ENCODE results near the gene CRELD2. TPM values are rescaled to one million over a fixed set of nuclear protein-coding genes. Genes with fewer than 3 reads are reported as not detected.
A peak's percentile ranks its signal among the peaks of the same experiment; 100 is the strongest.

Gene CRELD2
- total RNA-seq, 2 donors from 2014 or later, result 55.1 to 70.1 TPM

DNA sequence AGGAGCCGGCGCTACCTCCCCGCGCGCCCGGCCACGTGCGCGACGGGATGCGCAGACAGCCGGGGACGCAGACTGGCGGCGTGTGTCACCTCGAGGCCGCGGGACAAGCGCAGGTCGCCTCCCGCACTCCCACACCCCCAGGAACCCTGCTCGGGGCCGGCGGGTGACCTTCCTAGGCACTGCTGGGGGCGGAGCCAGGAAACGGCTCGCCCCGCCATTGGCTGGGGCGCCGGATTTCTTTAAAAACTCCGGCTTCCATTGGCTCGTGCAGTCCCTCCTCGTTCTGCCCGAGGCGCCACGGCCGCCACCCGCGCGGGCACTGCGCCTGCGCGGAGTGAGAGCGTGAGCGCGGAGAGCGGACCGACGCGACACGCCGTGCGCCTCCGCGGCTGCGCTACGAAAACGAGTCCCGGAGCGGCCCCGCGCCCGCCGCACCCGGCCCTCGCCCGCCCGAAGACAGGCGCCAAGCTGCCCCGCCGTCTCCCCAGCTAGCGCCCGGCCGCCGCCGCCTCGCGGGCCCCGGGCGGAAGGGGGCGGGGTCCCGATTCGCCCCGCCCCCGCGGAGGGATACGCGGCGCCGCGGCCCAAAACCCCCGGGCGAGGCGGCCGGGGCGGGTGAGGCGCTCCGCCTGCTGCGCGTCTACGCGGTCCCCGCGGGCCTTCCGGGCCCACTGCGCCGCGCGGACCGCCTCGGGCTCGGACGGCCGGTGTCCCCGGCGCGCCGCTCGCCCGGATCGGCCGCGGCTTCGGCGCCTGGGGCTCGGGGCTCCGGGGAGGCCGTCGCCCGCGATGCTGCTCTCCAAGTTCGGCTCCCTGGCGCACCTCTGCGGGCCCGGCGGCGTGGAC is 41.9 kb downstream of the CRELD2 start, which contains the start of gene PIM3:
TSS of gene PIM3 (plus strand) at position 614 of the 846 bp plus-strand sequence. CDS start at position 790, 176 bp downstream.
- Histone ChIP-seq H3K27me3 (replicated peaks; ENCODE audit: insufficient read depth) (no peaks in the 10 kb centered on the region), H3K4me3 (peak within 1 kb of the TSS; percentile 69 to 83), H3K36me3 (peaks cover 7 to 16% of the 10 kb centered on the region in 2 donors), H3K9me3 (no peaks in the 10 kb centered on the region), H3K27ac (peak within 1 kb of the TSS; percentile 92 to 99), H3K4me1 (replicated peaks) (peaks cover 19% of the 10 kb centered on the region)
- TF ChIP-seq, protein P1, sequence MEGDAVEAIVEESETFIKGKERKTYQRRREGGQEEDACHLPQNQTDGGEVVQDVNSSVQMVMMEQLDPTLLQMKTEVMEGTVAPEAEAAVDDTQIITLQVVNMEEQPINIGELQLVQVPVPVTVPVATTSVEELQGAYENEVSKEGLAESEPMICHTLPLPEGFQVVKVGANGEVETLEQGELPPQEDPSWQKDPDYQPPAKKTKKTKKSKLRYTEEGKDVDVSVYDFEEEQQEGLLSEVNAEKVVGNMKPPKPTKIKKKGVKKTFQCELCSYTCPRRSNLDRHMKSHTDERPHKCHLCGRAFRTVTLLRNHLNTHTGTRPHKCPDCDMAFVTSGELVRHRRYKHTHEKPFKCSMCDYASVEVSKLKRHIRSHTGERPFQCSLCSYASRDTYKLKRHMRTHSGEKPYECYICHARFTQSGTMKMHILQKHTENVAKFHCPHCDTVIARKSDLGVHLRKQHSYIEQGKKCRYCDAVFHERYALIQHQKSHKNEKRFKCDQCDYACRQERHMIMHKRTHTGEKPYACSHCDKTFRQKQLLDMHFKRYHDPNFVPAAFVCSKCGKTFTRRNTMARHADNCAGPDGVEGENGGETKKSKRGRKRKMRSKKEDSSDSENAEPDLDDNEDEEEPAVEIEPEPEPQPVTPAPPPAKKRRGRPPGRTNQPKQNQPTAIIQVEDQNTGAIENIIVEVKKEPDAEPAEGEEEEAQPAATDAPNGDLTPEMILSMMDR (IDR thresholded peaks at IDR 0.05), result no peak
- peak; percentile 83 for TF ChIP-seq POLR2AphosphoS5 (IDR thresholded peaks at IDR 0.05)
- peak; percentile 93 for TF ChIP-seq POLR2A (IDR thresholded peaks at IDR 0.05)
- DNase-seq (ENCODE audit: low spot score), result peak; percentile 93
- WGBS, result 0% methylated on average over 53 of the region's 137 CpGs
- intact Hi-C loops (cut with DNase I), result no loop called here

DNA sequence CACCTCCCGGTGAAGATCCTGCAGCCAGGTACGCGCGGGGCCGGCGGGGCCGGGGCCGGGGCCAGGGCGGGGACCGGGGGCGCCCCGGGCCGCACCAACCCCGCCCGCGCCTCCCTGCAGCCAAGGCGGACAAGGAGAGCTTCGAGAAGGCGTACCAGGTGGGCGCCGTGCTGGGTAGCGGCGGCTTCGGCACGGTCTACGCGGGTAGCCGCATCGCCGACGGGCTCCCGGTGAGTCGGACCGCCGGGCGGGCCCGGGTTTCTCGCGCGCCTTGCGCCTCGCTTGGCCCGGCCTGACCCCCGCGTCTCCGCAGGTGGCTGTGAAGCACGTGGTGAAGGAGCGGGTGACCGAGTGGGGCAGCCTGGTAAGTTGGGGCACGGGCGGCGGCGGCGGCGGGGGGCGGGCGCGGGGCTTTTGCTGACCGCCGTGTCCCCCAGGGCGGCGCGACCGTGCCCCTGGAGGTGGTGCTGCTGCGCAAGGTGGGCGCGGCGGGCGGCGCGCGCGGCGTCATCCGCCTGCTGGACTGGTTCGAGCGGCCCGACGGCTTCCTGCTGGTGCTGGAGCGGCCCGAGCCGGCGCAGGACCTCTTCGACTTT is 42.7 kb downstream of the CRELD2 start:
- under 1% methylated on average over 30 of the region's 84 CpGs for WGBS
- H3K36me3 ChIP-seq, result peaks cover 7 to 16% of the 10 kb centered on the region in 2 donors
- H3K4me1 ChIP-seq (replicated peaks), result peaks cover 15% of the 10 kb centered on the region
- DNase-seq (ENCODE audit: low spot score), result peak; percentile 33
- intact Hi-C loops (cut with DNase I), result no loop called here
- no peaks in the 10 kb centered on the region for H3K27me3 ChIP-seq (replicated peaks; ENCODE audit: insufficient read depth)
- TF ChIP-seq POLR2AphosphoS5 (IDR thresholded peaks at IDR 0.05), result no peak
- TF ChIP-seq, protein P1 (IDR thresholded peaks at IDR 0.05), result peak in 1 of 4 experiments; percentile 24
- peak overlapping the region; percentile 92 to 99 for H3K27ac ChIP-seq
- peak overlapping the region; percentile 69 to 83 for H3K4me3 ChIP-seq
- H3K9me3 ChIP-seq, result no peaks in the 10 kb centered on the region

DNA sequence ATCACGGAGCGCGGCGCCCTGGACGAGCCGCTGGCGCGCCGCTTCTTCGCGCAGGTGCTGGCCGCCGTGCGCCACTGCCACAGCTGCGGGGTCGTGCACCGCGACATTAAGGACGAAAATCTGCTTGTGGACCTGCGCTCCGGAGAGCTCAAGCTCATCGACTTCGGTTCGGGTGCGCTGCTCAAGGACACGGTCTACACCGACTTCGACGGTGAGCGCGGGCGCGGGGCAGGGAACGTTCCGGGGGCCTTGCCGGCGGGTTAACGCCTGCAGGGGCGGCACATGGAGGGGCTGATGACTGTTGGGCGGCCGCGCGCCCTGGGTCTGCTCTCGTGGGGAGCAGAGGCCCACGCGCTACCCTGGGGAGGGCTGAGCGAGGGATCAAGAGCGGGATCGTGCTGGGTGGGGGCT is 43.2 kb downstream of the CRELD2 start:
- Histone ChIP-seq H3K4me1 (replicated peaks) (peaks cover 15% of the 10 kb centered on the region), H3K27ac (peak overlapping the region; percentile 92 to 99), H3K36me3 (peaks cover 7 to 16% of the 10 kb centered on the region in 2 donors), H3K27me3 (replicated peaks; ENCODE audit: insufficient read depth) (no peaks in the 10 kb centered on the region), H3K4me3 (peak overlapping the region; percentile 69 to 83), H3K9me3 (no peaks in the 10 kb centered on the region)
- TF ChIP-seq, protein P1 (IDR thresholded peaks at IDR 0.05), result no peak
- TF ChIP-seq POLR2AphosphoS5 (IDR thresholded peaks at IDR 0.05) (peak; percentile 63), POLR2A (IDR thresholded peaks at IDR 0.05) (peak; percentile 2)
- intact Hi-C loops (cut with DNase I), result no loop called here
- no peak for DNase-seq (ENCODE audit: low spot score)
- 2% methylated on average over 36 of the region's 49 CpGs for WGBS

DNA sequence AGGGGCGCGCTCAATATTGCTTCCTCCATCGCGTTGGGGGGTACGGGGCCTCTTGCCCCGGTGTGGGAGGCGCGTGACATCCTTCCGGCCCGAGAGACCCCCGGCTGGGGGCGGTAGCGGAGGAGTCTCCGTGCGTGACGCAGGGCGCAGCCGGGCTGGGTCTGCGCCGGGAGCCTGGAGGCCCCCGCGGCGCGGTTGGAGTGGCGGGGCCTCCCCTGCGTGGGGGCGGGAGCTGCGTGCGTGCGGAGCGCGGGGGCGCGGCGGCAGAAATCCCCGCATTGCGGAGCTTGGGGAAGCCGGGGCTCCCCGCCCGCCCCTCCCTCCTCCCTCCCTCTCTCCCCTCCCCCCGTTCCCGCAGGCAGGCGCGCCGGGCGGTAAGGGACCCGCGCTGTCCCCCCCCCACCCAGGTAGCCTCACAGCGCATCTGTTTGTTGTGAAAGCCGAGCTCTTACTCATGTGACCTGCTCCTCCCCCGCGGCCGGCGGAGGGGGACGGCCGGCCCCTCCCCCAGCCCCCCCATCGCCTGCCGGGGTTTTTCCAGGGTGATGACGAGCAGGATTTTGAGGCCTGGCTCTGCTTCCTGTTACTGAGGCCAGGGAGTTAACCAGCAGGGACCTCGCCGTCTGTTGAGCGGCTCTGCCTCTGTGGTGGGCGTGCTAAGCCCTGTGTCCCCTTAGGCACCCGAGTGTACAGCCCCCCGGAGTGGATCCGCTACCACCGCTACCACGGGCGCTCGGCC is 43.7 kb downstream of the CRELD2 start:
- Histone ChIP-seq H3K36me3 (peaks cover 7 to 16% of the 10 kb centered on the region in 2 donors), H3K9me3 (no peaks in the 10 kb centered on the region), H3K4me1 (replicated peaks) (peaks cover 15% of the 10 kb centered on the region), H3K4me3 (peak overlapping the region; percentile 69 to 83), H3K27ac (peak overlapping the region; percentile 92 to 99), H3K27me3 (replicated peaks; ENCODE audit: insufficient read depth) (no peaks in the 10 kb centered on the region)
- intact Hi-C loops (cut with DNase I), result no loop called here
- peak; percentile 92 for DNase-seq (ENCODE audit: low spot score)
- TF ChIP-seq, protein P1 (IDR thresholded peaks at IDR 0.05), result peak in 1 of 4 experiments; percentile 26
- TF ChIP-seq POLR2AphosphoS5 (IDR thresholded peaks at IDR 0.05) (peak; percentile 80), POLR2A (IDR thresholded peaks at IDR 0.05) (peak; percentile 76)
- WGBS, result 6% methylated on average over 25 of the region's 70 CpGs

Measured in prostate gland (tissue), 2 donors.